GM18520 (cell line): Measurements from ENCODE around the gene ZBTB48.
"Not testable (repeated sequence)": the region's sequence is repeated elsewhere in the genome, so short reads cannot be mapped to it uniquely, and the experiment has no call there.

ENCODE experiments used
- ATAC-seq: cut with Tn5 transposase; IDR thresholded peaks from one replicate; pipeline ENCODE4 v1.9.1; 2021; ENCODE audit not compliant: unreplicated experiment

ZBTB48 gene

GRCh38 chr1:6590046-6590445 is 10.3 kb downstream of the ZBTB48 start:
- ATAC-seq = no peak

- no peak for ATAC-seq
These were observed 11.4 kb downstream of the ZBTB48 start for GRCh38 chr1:6591222-6591621.

GRCh38 chr1:6591644-6592043 is 11.8 kb downstream of the ZBTB48 start:
- ATAC-seq = no peak

GRCh38 chr1:6592441-6592840 is 12.6 kb downstream of the ZBTB48 start:
- ATAC-seq = no peak

GRCh38 chr1:6592865-6593593 is 13.2 kb downstream of the ZBTB48 start:
- no peak for ATAC-seq

GRCh38 chr1:6593810-6594209 is 14.0 kb downstream of the ZBTB48 start:
- no peak for ATAC-seq

GRCh38 chr1:6594977-6595740 is 15.4 kb downstream of the ZBTB48 start:
- no peak for ATAC-seq

- no peak for ATAC-seq
These were observed 16.6 kb downstream of the ZBTB48 start for GRCh38 chr1:6596351-6596750.

GRCh38 chr1:6596886-6597776 is 17.3 kb downstream of the ZBTB48 start:
- no peak for ATAC-seq

- ATAC-seq = no peak
These were observed 18.0 kb downstream of the ZBTB48 start for GRCh38 chr1:6597777-6598131.

- no peak for ATAC-seq
These were observed 19.6 kb downstream of the ZBTB48 start for GRCh38 chr1:6599141-6599975.

GRCh38 chr1:6599991-6600390 is 20.2 kb downstream of the ZBTB48 start:
- not testable (repeated sequence) for ATAC-seq

GRCh38 chr1:6600410-6601048 is 20.7 kb downstream of the ZBTB48 start:
- ATAC-seq = no peak

GRCh38 chr1:6601049-6601922 is 21.5 kb downstream of the ZBTB48 start:
- ATAC-seq = peak; percentile 27

GRCh38 chr1:6601923-6602668 is 22.3 kb downstream of the ZBTB48 start:
- peak; percentile 26 for ATAC-seq

- ATAC-seq = peak; percentile 47
These were observed 23.0 kb downstream of the ZBTB48 start, which contains the start of gene KLHL21 for GRCh38 chr1:6602669-6603237. Gene KLHL21, minus strand, starts transcription at chr1:6602869. Its CDS starts 52 bp downstream, at chr1:6602817.

GRCh38 chr1:6603238-6603914 is 23.6 kb downstream of the ZBTB48 start:
- ATAC-seq = no peak
